B cell (primary cell): ENCODE data around the gene FAM25A. TPM values are rescaled to one million over a fixed set of nuclear protein-coding genes. Genes with fewer than 3 reads are reported as not detected.
"Not testable (repeated sequence)": the region's sequence is repeated elsewhere in the genome, so short reads cannot be mapped to it uniquely, and the experiment has no call there.

Experiments
- ATAC-seq: fragments of 200-7000 bp; cut with Tn5 transposase; one replicate; pipeline ENCODE4 v1.10.0; 2021; ENCODE audit warnings: low read depth, mild to moderate bottlenecking, moderate number of reproducible peaks, moderate library complexity
- CTCF ChIA-PET: fragments of 350-600 bp; sonication (Branson Sonifier 250); formaldehyde crosslinking; loops from one replicate; lab custom pipeline; 2021; ENCODE audit warnings: antibody characterized with exemption, inconsistent platforms; lab: Charles Lee
- POLR2A ChIA-PET: fragments of 350-600 bp; sonication (Branson Sonifier 250); formaldehyde crosslinking; loops from one replicate; lab custom pipeline; 2021; ENCODE audit warnings: antibody characterized with exemption; lab: Charles Lee
- DNase-seq: peaks from one replicate; pipeline ENCODE4 v3.0.0; 2013
- H2AFZ ChIP-seq: 2 replicates; pipeline ENCODE4 v1.6.1; 2012; ENCODE audit warnings: mild to moderate bottlenecking, low read depth, low read length; ENCODE audit not compliant: insufficient read depth, poor library complexity, severe bottlenecking
- H3K27ac ChIP-seq, 2 donors: 1 replicate in 1 of 2; 2 replicates in 1 of 2; pipeline ENCODE4 v1.5.1; 2012 to 2013; ENCODE audit warnings: low read length in 2 of 2, mild to moderate bottlenecking in 2 of 2, moderate library complexity in 1 of 2
- H3K27me3 ChIP-seq, 4 experiments: fragments of 200-600 bp in 1 of 4; sonication (generic) in 1 of 4; replicated peaks in 1 of 4; 1 replicate in 2 of 4; 2 replicates in 2 of 4; pipeline versions ENCODE4 v1.6.1 to v1.7.0; 2013 to 2016; ENCODE audit warnings: low read length in 3 of 4, mild to moderate bottlenecking in 2 of 4, mixed read lengths in 1 of 4, moderate library complexity in 1 of 4; ENCODE audit not compliant: insufficient read depth in 4 of 4, control insufficient read depth in 3 of 4; ENCODE audit errors: control extremely low read depth in 1 of 4
- H3K36me3 ChIP-seq, 2 experiments: replicated peaks in 1 of 2; 1 replicate in 1 of 2; 2 replicates in 1 of 2; pipeline versions ENCODE4 v1.6.1 to v1.7.1; 2013; ENCODE audit warnings: low read length in 1 of 2; ENCODE audit not compliant: insufficient read depth in 2 of 2, control insufficient read depth in 1 of 2; ENCODE audit errors: control extremely low read depth in 1 of 2, extremely low read depth in 1 of 2
- H3K4me1 ChIP-seq, 2 donors: fragments of 200-600 bp in 1 of 2; sonication (generic) in 1 of 2; 1 replicate in 1 of 2; 2 replicates in 1 of 2; pipeline versions ENCODE4 v1.5.1 to v1.6.1; 2013 to 2017; ENCODE audit warnings: low read length in 2 of 2; ENCODE audit not compliant: control insufficient read depth in 2 of 2, insufficient read depth in 2 of 2
- H3K4me2 ChIP-seq: replicated peaks from 2 replicates; pipeline ENCODE3; 2012; ENCODE audit warnings: mild to moderate bottlenecking, low read depth, low read length; ENCODE audit not compliant: poor library complexity, severe bottlenecking
- H3K4me3 ChIP-seq, 5 experiments: fragments of 200-600 bp in 1 of 5; sonication (generic) in 1 of 5; 1 replicate in 3 of 5; 2 replicates in 2 of 5; pipeline versions ENCODE4 v1.5.1 to v1.7.0; 2011 to 2016; ENCODE audit warnings: low read length in 4 of 5, mild to moderate bottlenecking in 4 of 5, low read depth in 2 of 5, control low read depth in 1 of 5, moderate library complexity in 1 of 5; ENCODE audit not compliant: insufficient read depth in 1 of 5; ENCODE audit errors: control extremely low read depth in 1 of 5, extremely low read depth in 1 of 5
- H3K79me2 ChIP-seq: fragments of 200-600 bp; sonication (generic); one replicate; pipeline ENCODE4 v1.6.0; 2016; ENCODE audit warnings: low read length; ENCODE audit not compliant: control insufficient read depth, insufficient read depth
- H3K9ac ChIP-seq: fragments of 200-600 bp; sonication (generic); 2 replicates; pipeline ENCODE4 v1.6.1; 2017; ENCODE audit warnings: mild to moderate bottlenecking, low read length, moderate library complexity
- H3K9me3 ChIP-seq, 3 donors: one replicate each; pipeline versions ENCODE4 v1.6.1 to v1.7.1; 2013; ENCODE audit warnings: low read length in 2 of 3; ENCODE audit not compliant: control insufficient read depth in 2 of 3, insufficient read depth in 1 of 3; ENCODE audit errors: control extremely low read depth in 1 of 3
- H4K20me1 ChIP-seq: 2 replicates; pipeline ENCODE4 v1.6.0; 2012; ENCODE audit warnings: mild to moderate bottlenecking, low read length; ENCODE audit not compliant: insufficient read depth, control insufficient read depth, poor library complexity, severe bottlenecking
- H3K27ac Mint-ChIP-seq: one replicate; pipeline ENCODE4 v1.8.0; 2021; ENCODE audit warnings: mixed read lengths
- H3K27me3 Mint-ChIP-seq: one replicate; pipeline ENCODE4 v1.8.0; 2021; ENCODE audit warnings: mixed read lengths
- H3K4me1 Mint-ChIP-seq: one replicate; pipeline ENCODE4 v1.8.0; 2021; ENCODE audit warnings: mixed read lengths
- H3K4me3 Mint-ChIP-seq: one replicate; pipeline ENCODE4 v1.8.0; 2021; ENCODE audit warnings: mixed read lengths
- H3K9me3 Mint-ChIP-seq: one replicate; pipeline ENCODE4 v1.8.0; 2022; ENCODE audit warnings: mixed read lengths; ENCODE audit not compliant: insufficient read depth
- CTCF ChIP-seq: fragments of 200-600 bp; IDR thresholded peaks from one replicate; pipeline ENCODE4 v1.8.0; 2022; ENCODE audit warnings: antibody characterized with exemption, mild to moderate bottlenecking
- EZH2 ChIP-seq: IDR thresholded peaks from 2 replicates; pipeline ENCODE4 v1.6.1; 2012; ENCODE audit warnings: borderline replicate concordance, low read depth, mild to moderate bottlenecking, moderate library complexity, low read length; ENCODE audit not compliant: insufficient read depth, poor library complexity, severe bottlenecking
- WGBS: methylation state at CpG from one replicate; pipeline ENCODE4 v1.1.5; 2013; ENCODE audit warnings: missing lambda C conversion rate; ENCODE audit not compliant: insufficient coverage; 5-methylcytosine and 5-hydroxymethylcytosine counted together
- intact Hi-C: fragments of 100-400 bp; cut with micrococcal nuclease; formaldehyde crosslinking; loops from one replicate; pipeline ENCODE4 v1.10.0; 2022
- polyA plus RNA-seq: library from polyadenylated mRNA; depleted of rRNA; stranded (reverse); fragments of >200 nt; gene quantifications from 2 replicates; pipeline ENCODE4 v1.2.3, GENCODE V29; 2012
- total RNA-seq, 2 donors: library from RNA; stranded (reverse); fragments of 120-200 nt in 1 of 2; gene quantifications; 1 replicate in 1 of 2; 2 replicates in 1 of 2; pipeline versions ENCODE4 v1.2.3 to v1.2.4, GENCODE V29; 2013 to 2022

FAM25A gene
- total and polyA plus RNA-seq, 2 donors (not counting 1 experiment from before 2014, with no cell fraction given): not detected

- H3K9me3 ChIP-seq: peaks cover 0 to 11% (median 0%) of the 10 kb centered on the region in 3 donors
- Mint-ChIP-seq H3K4me1 (no peaks in the 10 kb centered on the region), H3K4me3 (no peak overlapping the region), H3K9me3 (no peaks in the 10 kb centered on the region), H3K27ac (no peak overlapping the region), H3K27me3 (no peaks in the 10 kb centered on the region)
- no peaks in the 10 kb centered on the region for H4K20me1 ChIP-seq
- ATAC-seq (no peak), DNase-seq (no peak)
- H3K4me1 ChIP-seq: no peaks in the 10 kb centered on the region
- no peak overlapping the region for H3K4me3 ChIP-seq
- H2AFZ ChIP-seq: no peak overlapping the region
- intact Hi-C loops: no loop called here
- TF ChIP-seq EZH2 (no peak), CTCF (no peak)
- no peaks in the 10 kb centered on the region for H3K79me2 ChIP-seq
- no peak overlapping the region for H3K9ac ChIP-seq
- 78% methylated on average over 3 of the region's 3 CpGs for WGBS
- no peaks in the 10 kb centered on the region for H3K36me3 ChIP-seq
- no peak overlapping the region for H3K4me2 ChIP-seq
- peaks cover 0 to 2% (median 0%) of the 10 kb centered on the region in 4 experiments for H3K27me3 ChIP-seq
- ChIA-PET POLR2A (no interaction called here), CTCF (no interaction called here)
- no peak overlapping the region for H3K27ac ChIP-seq
Measured at GRCh38 chr10:87038286-87038717, 18.2 kb downstream of the FAM25A start.

DNA sequence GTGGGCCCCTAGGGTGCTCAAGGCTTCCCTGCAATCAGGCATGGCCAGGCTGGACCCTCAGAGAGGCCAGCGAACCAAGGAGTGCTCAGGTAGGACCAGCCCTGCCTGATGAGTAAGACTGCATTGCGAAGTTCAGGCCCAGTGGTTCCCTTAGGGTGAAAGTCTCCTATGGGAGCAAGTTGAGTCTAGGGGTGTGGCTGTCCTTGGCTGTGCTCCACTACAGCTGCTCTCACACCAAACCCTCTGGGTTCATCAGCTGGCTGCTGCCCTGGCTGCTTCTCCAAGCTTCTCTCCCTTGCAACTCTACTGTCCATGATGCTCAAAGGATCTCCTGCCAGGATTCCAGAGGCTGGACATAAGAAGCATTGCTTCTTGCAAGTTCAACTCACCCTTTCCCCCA lies 18.7 kb downstream of the FAM25A start:
- H2AFZ ChIP-seq: no peak overlapping the region
- intact Hi-C loops: no loop called here
- no peak overlapping the region for H3K27ac ChIP-seq
- ATAC-seq (no peak), DNase-seq (no peak)
- ChIA-PET CTCF (no interaction called here), POLR2A (no interaction called here)
- no peaks in the 10 kb centered on the region for H4K20me1 ChIP-seq
- H3K27ac Mint-ChIP-seq: no peak overlapping the region
- WGBS: 83% methylated on average over 2 of the region's 2 CpGs
- no peaks in the 10 kb centered on the region for H3K4me1 Mint-ChIP-seq
- H3K9me3 Mint-ChIP-seq: no peaks in the 10 kb centered on the region
- no peak for TF ChIP-seq CTCF
- no peak overlapping the region for H3K9ac ChIP-seq
- H3K9me3 ChIP-seq: peaks cover 0 to 11% (median 0%) of the 10 kb centered on the region in 3 donors
- H3K27me3 ChIP-seq: peaks cover 0 to 2% (median 0%) of the 10 kb centered on the region in 4 experiments
- no peaks in the 10 kb centered on the region for H3K79me2 ChIP-seq
- H3K4me3 ChIP-seq: no peak overlapping the region
- H3K4me1 ChIP-seq: no peaks in the 10 kb centered on the region
- no peaks in the 10 kb centered on the region for H3K36me3 ChIP-seq
- H3K27me3 Mint-ChIP-seq: no peaks in the 10 kb centered on the region
- no peak overlapping the region for H3K4me2 ChIP-seq
- H3K4me3 Mint-ChIP-seq: no peak overlapping the region

DNA sequence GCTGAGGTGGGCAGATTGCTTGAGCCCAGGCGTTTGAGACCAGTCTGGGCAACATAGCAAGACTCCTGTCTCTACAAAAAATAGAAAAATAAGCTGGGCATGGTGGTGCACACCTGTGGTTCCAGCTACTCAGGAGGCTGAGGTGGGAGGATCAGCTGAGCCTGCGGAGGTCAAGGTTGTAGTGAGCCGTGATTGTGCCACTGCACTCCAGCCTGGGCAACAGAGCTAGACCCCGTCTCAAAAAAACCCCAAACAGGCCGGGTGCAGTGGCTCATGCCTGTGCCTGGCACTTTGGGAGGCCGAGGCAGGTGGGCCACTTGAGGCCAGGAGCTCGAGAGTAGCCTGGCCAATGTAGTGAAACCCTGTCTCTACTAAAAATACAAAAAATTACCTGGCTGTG lies 23.5 kb downstream of the FAM25A start:
- H3K27ac ChIP-seq, POLR2A ChIA-PET, H3K79me2 ChIP-seq, H4K20me1 ChIP-seq, H3K4me1 ChIP-seq, CTCF ChIA-PET, DNase-seq, H3K4me3 ChIP-seq, H3K4me2 ChIP-seq, H3K9me3 Mint-ChIP-seq, H3K27me3 Mint-ChIP-seq, H3K4me3 Mint-ChIP-seq, ATAC-seq, H3K4me1 Mint-ChIP-seq, intact Hi-C loops, H3K9ac ChIP-seq, H3K9me3 ChIP-seq, H2AFZ ChIP-seq, H3K27me3 ChIP-seq, H3K27ac Mint-ChIP-seq: not testable (repeated sequence)
- 99% methylated on average over 7 of the region's 7 CpGs for WGBS
- peaks cover 2 to 12% of the 10 kb centered on the region in 2 experiments for H3K36me3 ChIP-seq
